ENCODE measurements around the gene ING4.

ING4 gene

GRCh38 chr12:6640497-6640896 lies 22.4 kb downstream of the ING4 start:
- Histone ChIP-seq H3K36me3 (no peaks in the 10 kb centered on the region), H3K4me3 (ENCODE audit: low read depth in 1 of 2, low read length in 1 of 2) (no peak overlapping the region), H3K27me3 (no peaks in the 10 kb centered on the region), H3K4me1 (ENCODE audit: control insufficient read depth in 1 of 2, insufficient read depth in 1 of 2, low read depth in 1 of 2, low read length in 1 of 2) (peaks cover 21 to 30% of the 10 kb centered on the region in 2 experiments), H3K9me3 (no peaks in the 10 kb centered on the region), H3K27ac (no peak overlapping the region)
- no peak for TF ChIP-seq CTCF (IDR thresholded peaks at IDR 0.05)

GRCh38 chr12:6639151-6639801 lies 23.6 kb downstream of the ING4 start:
- Histone ChIP-seq H3K4me3 (ENCODE audit: low read depth in 1 of 2, low read length in 1 of 2) (no peak overlapping the region), H3K27ac (no peak overlapping the region), H3K36me3 (no peaks in the 10 kb centered on the region), H3K9me3 (no peaks in the 10 kb centered on the region), H3K4me1 (ENCODE audit: control insufficient read depth in 1 of 2, insufficient read depth in 1 of 2, low read depth in 1 of 2, low read length in 1 of 2) (peaks cover 11 to 19% of the 10 kb centered on the region in 2 experiments), H3K27me3 (no peaks in the 10 kb centered on the region)
- TF ChIP-seq CTCF (IDR thresholded peaks at IDR 0.05): no peak

GRCh38 chr12:6638305-6638704 lies 24.6 kb downstream of the ING4 start:
- no peak for TF ChIP-seq CTCF (IDR thresholded peaks at IDR 0.05)
- Histone ChIP-seq H3K27ac (no peak overlapping the region), H3K27me3 (no peaks in the 10 kb centered on the region), H3K36me3 (no peaks in the 10 kb centered on the region), H3K4me3 (ENCODE audit: low read depth in 1 of 2, low read length in 1 of 2) (no peak overlapping the region), H3K9me3 (no peaks in the 10 kb centered on the region), H3K4me1 (ENCODE audit: control insufficient read depth in 1 of 2, insufficient read depth in 1 of 2, low read depth in 1 of 2, low read length in 1 of 2) (peaks cover under 1 to 10% of the 10 kb centered on the region in 2 experiments)

DNA sequence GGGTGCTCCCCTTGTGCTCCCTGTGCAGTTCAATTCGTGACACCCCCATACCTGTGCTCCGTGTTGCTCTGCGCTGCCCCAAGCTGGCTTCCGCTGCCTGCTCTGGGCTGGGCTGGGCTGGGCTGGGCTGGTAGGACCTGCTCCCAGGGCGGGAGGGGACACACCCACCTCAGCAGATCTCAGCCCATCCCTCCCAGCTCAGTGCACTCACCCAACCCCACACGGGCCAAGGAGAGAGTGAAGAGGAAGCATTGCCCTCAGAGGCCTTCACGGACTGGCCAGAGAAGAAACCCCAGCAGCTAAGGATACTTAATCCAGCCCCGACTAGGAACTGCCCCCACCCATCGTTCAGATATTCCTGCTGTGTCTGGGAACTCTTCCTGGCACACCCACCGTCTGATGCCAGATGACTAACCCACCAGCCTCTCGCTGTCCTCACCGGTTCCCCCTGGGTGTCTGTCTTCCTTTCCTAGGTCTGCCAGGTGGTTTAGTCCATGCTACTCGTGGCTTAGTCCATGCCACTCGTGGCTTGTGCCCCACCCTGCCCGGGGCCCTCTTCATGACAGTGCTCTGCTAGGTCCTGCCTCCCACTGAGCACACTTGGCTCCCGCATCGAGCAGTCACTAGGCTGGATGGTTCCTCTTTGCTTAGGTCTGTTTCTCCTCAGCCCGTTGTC lies 26.9 kb downstream of the ING4 start, which contains the start of gene LPAR5:
Gene LPAR5 (minus strand): TSS at position 104 of the 676 bp plus-strand sequence. CDS start 14,711 bp downstream, outside the sequence.
- H3K9me3 ChIP-seq: no peaks in the 10 kb centered on the region
- TF ChIP-seq CTCF (IDR thresholded peaks at IDR 0.05): no peak
- no peaks in the 10 kb centered on the region for H3K27me3 ChIP-seq
- no peak within 1 kb of the TSS for H3K27ac ChIP-seq
- H3K36me3 ChIP-seq: no peaks in the 10 kb centered on the region
- no peak within 1 kb of the TSS for H3K4me3 ChIP-seq (ENCODE audit: low read depth in 1 of 2, low read length in 1 of 2)
- peaks cover 0 to 7% of the 10 kb centered on the region in 2 experiments for H3K4me1 ChIP-seq (ENCODE audit: control insufficient read depth in 1 of 2, insufficient read depth in 1 of 2, low read depth in 1 of 2, low read length in 1 of 2)

GRCh38 chr12:6635375-6635855 lies 27.5 kb downstream of the ING4 start:
- Histone ChIP-seq H3K9me3 (no peaks in the 10 kb centered on the region), H3K27ac (no peak overlapping the region), H3K4me3 (ENCODE audit: low read depth in 1 of 2, low read length in 1 of 2) (no peak overlapping the region), H3K36me3 (no peaks in the 10 kb centered on the region), H3K4me1 (ENCODE audit: control insufficient read depth in 1 of 2, insufficient read depth in 1 of 2, low read depth in 1 of 2, low read length in 1 of 2) (peaks cover 0 to 1% of the 10 kb centered on the region in 2 experiments), H3K27me3 (no peaks in the 10 kb centered on the region)
- TF ChIP-seq CTCF (IDR thresholded peaks at IDR 0.05): no peak

All from neutrophil (primary cell).